Measurements from ENCODE around the gene MUS81. TPM values are rescaled to one million over a fixed set of nuclear protein-coding genes. Genes with fewer than 3 reads are reported as not detected.
A peak's percentile ranks its signal among the peaks of the same experiment; 100 is the strongest.

MUS81 gene
- total and polyA plus RNA-seq, 2 of the 13 experiments (the other 11 are each of a cell fraction or from before 2014, with no cell fraction given): 25.6 to 30.2 TPM

DNA sequence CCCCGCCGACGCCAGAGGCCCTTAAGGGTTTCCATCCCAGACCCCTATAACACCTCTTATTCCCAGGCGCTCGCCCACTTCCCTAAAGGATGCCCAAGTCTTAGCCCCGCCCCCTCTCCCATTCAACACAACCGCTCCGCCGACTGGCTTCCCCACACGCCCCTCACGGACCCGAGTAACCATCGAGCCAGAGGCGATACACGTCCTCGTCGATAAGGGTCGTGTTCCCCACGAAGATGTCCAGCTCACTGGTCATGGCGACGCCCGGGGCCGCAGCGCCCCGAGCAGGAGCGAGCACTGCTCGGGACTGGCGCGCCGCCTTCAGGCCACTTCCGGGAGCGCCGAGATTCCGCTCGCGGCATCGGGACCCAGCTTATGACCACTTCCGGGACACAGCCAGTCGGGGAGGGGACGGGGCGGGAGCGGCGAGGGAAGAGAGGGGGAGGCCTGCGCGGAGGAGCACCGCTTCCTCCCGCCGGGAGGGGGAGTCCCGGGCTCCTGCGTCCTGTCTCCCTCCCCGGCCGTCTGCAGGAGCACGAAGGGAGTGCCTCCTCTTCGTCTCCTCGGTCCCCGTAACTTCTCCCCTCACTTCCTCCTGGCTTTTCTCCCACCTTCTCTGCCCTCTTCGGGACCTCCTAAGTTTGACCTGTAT, 28.1 kb downstream of the MUS81 start, which contains the start of gene FIBP (continued):
- TF ChIP-seq, protein P1, sequence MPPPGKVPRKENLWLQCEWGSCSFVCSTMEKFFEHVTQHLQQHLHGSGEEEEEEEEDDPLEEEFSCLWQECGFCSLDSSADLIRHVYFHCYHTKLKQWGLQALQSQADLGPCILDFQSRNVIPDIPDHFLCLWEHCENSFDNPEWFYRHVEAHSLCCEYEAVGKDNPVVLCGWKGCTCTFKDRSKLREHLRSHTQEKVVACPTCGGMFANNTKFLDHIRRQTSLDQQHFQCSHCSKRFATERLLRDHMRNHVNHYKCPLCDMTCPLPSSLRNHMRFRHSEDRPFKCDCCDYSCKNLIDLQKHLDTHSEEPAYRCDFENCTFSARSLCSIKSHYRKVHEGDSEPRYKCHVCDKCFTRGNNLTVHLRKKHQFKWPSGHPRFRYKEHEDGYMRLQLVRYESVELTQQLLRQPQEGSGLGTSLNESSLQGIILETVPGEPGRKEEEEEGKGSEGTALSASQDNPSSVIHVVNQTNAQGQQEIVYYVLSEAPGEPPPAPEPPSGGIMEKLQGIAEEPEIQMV (CRISPR knock-in tag; IDR thresholded peaks at IDR 0.05; ENCODE audit: low read depth): no peak
- TF ChIP-seq, protein P2, sequence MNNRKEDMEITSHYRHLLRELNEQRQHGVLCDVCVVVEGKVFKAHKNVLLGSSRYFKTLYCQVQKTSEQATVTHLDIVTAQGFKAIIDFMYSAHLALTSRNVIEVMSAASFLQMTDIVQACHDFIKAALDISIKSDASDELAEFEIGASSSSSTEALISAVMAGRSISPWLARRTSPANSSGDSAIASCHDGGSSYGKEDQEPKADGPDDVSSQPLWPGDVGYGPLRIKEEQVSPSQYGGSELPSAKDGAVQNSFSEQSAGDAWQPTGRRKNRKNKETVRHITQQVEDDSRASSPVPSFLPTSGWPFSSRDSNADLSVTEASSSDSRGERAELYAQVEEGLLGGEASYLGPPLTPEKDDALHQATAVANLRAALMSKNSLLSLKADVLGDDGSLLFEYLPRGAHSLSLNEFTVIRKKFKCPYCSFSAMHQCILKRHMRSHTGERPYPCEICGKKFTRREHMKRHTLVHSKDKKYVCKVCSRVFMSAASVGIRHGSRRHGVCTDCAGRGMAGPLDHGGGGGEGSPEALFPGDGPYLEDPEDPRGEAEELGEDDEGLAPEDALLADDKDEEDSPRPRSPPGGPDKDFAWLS (CRISPR knock-in tag; IDR thresholded peaks at IDR 0.05; ENCODE audit: borderline replicate concordance): no peak
- no peak for TF ChIP-seq KLF6 (CRISPR knock-in tag; IDR thresholded peaks at IDR 0.05)
- TF ChIP-seq, protein P3, sequence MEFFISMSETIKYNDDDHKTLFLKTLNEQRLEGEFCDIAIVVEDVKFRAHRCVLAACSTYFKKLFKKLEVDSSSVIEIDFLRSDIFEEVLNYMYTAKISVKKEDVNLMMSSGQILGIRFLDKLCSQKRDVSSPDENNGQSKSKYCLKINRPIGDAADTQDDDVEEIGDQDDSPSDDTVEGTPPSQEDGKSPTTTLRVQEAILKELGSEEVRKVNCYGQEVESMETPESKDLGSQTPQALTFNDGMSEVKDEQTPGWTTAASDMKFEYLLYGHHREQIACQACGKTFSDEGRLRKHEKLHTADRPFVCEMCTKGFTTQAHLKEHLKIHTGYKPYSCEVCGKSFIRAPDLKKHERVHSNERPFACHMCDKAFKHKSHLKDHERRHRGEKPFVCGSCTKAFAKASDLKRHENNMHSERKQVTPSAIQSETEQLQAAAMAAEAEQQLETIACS (CRISPR knock-in tag; IDR thresholded peaks at IDR 0.05): peak; percentile 65
- no peak for TF ChIP-seq ZNF3 (CRISPR knock-in tag; IDR thresholded peaks at IDR 0.05)
- TF ChIP-seq, protein P4, sequence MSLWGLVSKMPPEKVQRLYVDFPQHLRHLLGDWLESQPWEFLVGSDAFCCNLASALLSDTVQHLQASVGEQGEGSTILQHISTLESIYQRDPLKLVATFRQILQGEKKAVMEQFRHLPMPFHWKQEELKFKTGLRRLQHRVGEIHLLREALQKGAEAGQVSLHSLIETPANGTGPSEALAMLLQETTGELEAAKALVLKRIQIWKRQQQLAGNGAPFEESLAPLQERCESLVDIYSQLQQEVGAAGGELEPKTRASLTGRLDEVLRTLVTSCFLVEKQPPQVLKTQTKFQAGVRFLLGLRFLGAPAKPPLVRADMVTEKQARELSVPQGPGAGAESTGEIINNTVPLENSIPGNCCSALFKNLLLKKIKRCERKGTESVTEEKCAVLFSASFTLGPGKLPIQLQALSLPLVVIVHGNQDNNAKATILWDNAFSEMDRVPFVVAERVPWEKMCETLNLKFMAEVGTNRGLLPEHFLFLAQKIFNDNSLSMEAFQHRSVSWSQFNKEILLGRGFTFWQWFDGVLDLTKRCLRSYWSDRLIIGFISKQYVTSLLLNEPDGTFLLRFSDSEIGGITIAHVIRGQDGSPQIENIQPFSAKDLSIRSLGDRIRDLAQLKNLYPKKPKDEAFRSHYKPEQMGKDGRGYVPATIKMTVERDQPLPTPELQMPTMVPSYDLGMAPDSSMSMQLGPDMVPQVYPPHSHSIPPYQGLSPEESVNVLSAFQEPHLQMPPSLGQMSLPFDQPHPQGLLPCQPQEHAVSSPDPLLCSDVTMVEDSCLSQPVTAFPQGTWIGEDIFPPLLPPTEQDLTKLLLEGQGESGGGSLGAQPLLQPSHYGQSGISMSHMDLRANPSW (CRISPR knock-in tag; IDR thresholded peaks at IDR 0.05; ENCODE audit: borderline replicate concordance): 0 out of 2 replicates have a peak, but pooled peaks have one; percentile 77
- TF ChIP-seq, protein P5, sequence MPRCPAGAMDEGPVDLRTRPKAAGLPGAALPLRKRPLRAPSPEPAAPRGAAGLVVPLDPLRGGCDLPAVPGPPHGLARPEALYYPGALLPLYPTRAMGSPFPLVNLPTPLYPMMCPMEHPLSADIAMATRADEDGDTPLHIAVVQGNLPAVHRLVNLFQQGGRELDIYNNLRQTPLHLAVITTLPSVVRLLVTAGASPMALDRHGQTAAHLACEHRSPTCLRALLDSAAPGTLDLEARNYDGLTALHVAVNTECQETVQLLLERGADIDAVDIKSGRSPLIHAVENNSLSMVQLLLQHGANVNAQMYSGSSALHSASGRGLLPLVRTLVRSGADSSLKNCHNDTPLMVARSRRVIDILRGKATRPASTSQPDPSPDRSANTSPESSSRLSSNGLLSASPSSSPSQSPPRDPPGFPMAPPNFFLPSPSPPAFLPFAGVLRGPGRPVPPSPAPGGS (CRISPR knock-in tag; IDR thresholded peaks at IDR 0.05): no peak
- TF ChIP-seq ZNF678 (CRISPR knock-in tag; IDR thresholded peaks at IDR 0.05): no peak
- peak; percentile 37; the same call in 1 of the 2 replicates for TF ChIP-seq TOPORS (CRISPR knock-in tag; IDR thresholded peaks at IDR 0.05)
- TF ChIP-seq HCFC1 (IDR thresholded peaks at IDR 0.05; ENCODE audit: low read depth, low read length): no peak
- TF ChIP-seq, protein P6, sequence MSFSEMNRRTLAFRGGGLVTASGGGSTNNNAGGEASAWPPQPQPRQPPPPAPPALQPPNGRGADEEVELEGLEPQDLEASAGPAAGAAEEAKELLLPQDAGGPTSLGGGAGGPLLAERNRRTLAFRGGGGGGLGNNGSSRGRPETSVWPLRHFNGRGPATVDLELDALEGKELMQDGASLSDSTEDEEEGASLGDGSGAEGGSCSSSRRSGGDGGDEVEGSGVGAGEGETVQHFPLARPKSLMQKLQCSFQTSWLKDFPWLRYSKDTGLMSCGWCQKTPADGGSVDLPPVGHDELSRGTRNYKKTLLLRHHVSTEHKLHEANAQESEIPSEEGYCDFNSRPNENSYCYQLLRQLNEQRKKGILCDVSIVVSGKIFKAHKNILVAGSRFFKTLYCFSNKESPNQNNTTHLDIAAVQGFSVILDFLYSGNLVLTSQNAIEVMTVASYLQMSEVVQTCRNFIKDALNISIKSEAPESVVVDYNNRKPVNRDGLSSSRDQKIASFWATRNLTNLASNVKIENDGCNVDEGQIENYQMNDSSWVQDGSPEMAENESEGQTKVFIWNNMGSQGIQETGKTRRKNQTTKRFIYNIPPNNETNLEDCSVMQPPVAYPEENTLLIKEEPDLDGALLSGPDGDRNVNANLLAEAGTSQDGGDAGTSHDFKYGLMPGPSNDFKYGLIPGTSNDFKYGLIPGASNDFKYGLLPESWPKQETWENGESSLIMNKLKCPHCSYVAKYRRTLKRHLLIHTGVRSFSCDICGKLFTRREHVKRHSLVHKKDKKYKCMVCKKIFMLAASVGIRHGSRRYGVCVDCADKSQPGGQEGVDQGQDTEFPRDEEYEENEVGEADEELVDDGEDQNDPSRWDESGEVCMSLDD (CRISPR knock-in tag; IDR thresholded peaks at IDR 0.05; ENCODE audit: borderline replicate concordance): no peak
- TF ChIP-seq NFIB (CRISPR knock-in tag; IDR thresholded peaks at IDR 0.05; ENCODE audit: borderline replicate concordance): no peak
- peak; percentile 26 for TF ChIP-seq ZEB1 (IDR thresholded peaks at IDR 0.05; ENCODE audit: insufficient replicate concordance, low read depth)
- TF ChIP-seq, protein P7, sequence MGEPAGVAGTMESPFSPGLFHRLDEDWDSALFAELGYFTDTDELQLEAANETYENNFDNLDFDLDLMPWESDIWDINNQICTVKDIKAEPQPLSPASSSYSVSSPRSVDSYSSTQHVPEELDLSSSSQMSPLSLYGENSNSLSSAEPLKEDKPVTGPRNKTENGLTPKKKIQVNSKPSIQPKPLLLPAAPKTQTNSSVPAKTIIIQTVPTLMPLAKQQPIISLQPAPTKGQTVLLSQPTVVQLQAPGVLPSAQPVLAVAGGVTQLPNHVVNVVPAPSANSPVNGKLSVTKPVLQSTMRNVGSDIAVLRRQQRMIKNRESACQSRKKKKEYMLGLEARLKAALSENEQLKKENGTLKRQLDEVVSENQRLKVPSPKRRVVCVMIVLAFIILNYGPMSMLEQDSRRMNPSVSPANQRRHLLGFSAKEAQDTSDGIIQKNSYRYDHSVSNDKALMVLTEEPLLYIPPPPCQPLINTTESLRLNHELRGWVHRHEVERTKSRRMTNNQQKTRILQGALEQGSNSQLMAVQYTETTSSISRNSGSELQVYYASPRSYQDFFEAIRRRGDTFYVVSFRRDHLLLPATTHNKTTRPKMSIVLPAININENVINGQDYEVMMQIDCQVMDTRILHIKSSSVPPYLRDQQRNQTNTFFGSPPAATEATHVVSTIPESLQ (CRISPR knock-in tag; conservative IDR thresholded peaks at IDR 0.05): no peak
- 0 out of 2 replicates have a peak, but pooled peaks have one; percentile 10 for TF ChIP-seq MIXL1 (CRISPR knock-in tag; IDR thresholded peaks at IDR 0.05)

Data from HepG2 (cell line).